Stimulated activated CD4-positive, alpha-beta T cell treated with anti-CD3 and anti-CD28 coated beads, Interleukin-1b, Interleukin-23, amount 100 ng/mL, for 4 hours (primary cell): ENCODE measurements around the gene SETD2.
A peak's percentile ranks its signal among the peaks of the same experiment; 100 is the strongest.
"Not testable (repeated sequence)": the region's sequence is repeated elsewhere in the genome, so short reads cannot be mapped to it uniquely, and the experiment has no call there.

ENCODE experiments used
- DNase-seq, 2 donors: peaks; one replicate each; pipeline ENCODE4 v3.0.0-alpha.2; 2020; ENCODE audit warnings: low read depth in 2 of 2

SETD2 gene

GRCh38 chr3:47152578-47152977 lies 11.3 kb downstream of the SETD2 start:
- no peak for DNase-seq

- DNase-seq, result no peak
Observed at GRCh38 chr3:47151836-47152235, 12.1 kb downstream of the SETD2 start.

- no peak for DNase-seq
Observed at GRCh38 chr3:47149339-47149933, 14.5 kb downstream of the SETD2 start.

GRCh38 chr3:47145272-47145671 lies 18.6 kb downstream of the SETD2 start:
- DNase-seq, result no peak

- no peak for DNase-seq
Observed at GRCh38 chr3:47143068-47143467, 20.8 kb downstream of the SETD2 start.

- not testable (repeated sequence) for DNase-seq
Observed at GRCh38 chr3:47142536-47142935, 21.4 kb downstream of the SETD2 start.

- DNase-seq, result not testable (repeated sequence)
Observed at GRCh38 chr3:47140973-47141461, 22.9 kb downstream of the SETD2 start.

- not testable (repeated sequence) for DNase-seq
Observed at GRCh38 chr3:47140553-47140952, 23.4 kb downstream of the SETD2 start.

GRCh38 chr3:47134311-47134710 lies 29.6 kb downstream of the SETD2 start:
- DNase-seq, result no peak

GRCh38 chr3:47133641-47134040 lies 30.3 kb downstream of the SETD2 start:
- DNase-seq, result no peak

GRCh38 chr3:47130557-47130956 lies 33.4 kb downstream of the SETD2 start:
- DNase-seq, result no peak

GRCh38 chr3:47128137-47128536 lies 35.8 kb downstream of the SETD2 start:
- DNase-seq, result no peak

- DNase-seq, result no peak
Observed at GRCh38 chr3:47123857-47124256, 40.1 kb downstream of the SETD2 start.

- DNase-seq, result no peak
Observed at GRCh38 chr3:47121409-47121808, 42.5 kb downstream of the SETD2 start.

GRCh38 chr3:47120138-47120537 lies 43.8 kb downstream of the SETD2 start:
- no peak for DNase-seq

GRCh38 chr3:47119387-47119786 lies 44.5 kb downstream of the SETD2 start:
- DNase-seq, result peak in 1 of 2 donors; percentile 3

- DNase-seq, result no peak
Observed at GRCh38 chr3:47117807-47118364, 46.0 kb downstream of the SETD2 start.

GRCh38 chr3:47115524-47115923 lies 48.4 kb downstream of the SETD2 start:
- DNase-seq, result not testable (repeated sequence)

- DNase-seq, result no peak
Observed at GRCh38 chr3:47113669-47114365, 50.1 kb downstream of the SETD2 start.

GRCh38 chr3:47112997-47113396 lies 50.9 kb downstream of the SETD2 start:
- no peak for DNase-seq

- DNase-seq, result no peak
Observed at GRCh38 chr3:47109393-47109792, 54.5 kb downstream of the SETD2 start.

GRCh38 chr3:47108546-47108945 lies 55.4 kb downstream of the SETD2 start:
- no peak for DNase-seq

- no peak for DNase-seq
Observed at GRCh38 chr3:47104259-47104658, 59.7 kb downstream of the SETD2 start.
